ENCODE measurements around the gene MICAL2.

The MICAL2 gene

GRCh38 chr11:12278766-12279671 is 168.6 kb downstream of the MICAL2 start:
- no peak for DNase-seq

- DNase-seq = no peak
Observed at GRCh38 chr11:12279672-12280108, 169.3 kb downstream of the MICAL2 start.

- no peak for DNase-seq
Observed at GRCh38 chr11:12280199-12280837, 169.9 kb downstream of the MICAL2 start.

- DNase-seq = no peak
Observed at GRCh38 chr11:12280838-12281565, 170.6 kb downstream of the MICAL2 start.

- DNase-seq = peak; percentile 81
Observed at GRCh38 chr11:12281571-12282478, 171.4 kb downstream of the MICAL2 start.

- no peak for DNase-seq
Observed at GRCh38 chr11:12282676-12283075, 172.3 kb downstream of the MICAL2 start.

GRCh38 chr11:12284316-12285050 is 174.1 kb downstream of the MICAL2 start:
- peak; percentile 82 for DNase-seq

GRCh38 chr11:12285106-12285505 is 174.7 kb downstream of the MICAL2 start:
- peak; percentile 99 for DNase-seq

GRCh38 chr11:12285811-12286222 is 175.4 kb downstream of the MICAL2 start:
- no peak for DNase-seq

GRCh38 chr11:12286606-12287005 is 176.2 kb downstream of the MICAL2 start:
- no peak for DNase-seq

- DNase-seq = peak; percentile 99
Observed at GRCh38 chr11:12287009-12287373, 176.6 kb downstream of the MICAL2 start.

GRCh38 chr11:12287374-12288211 is 177.2 kb downstream of the MICAL2 start:
- DNase-seq = peak; percentile 98

- peak; percentile 97 for DNase-seq
Observed at GRCh38 chr11:12288212-12288930, 178.0 kb downstream of the MICAL2 start.

GRCh38 chr11:12288931-12289666 is 178.7 kb downstream of the MICAL2 start:
- no peak for DNase-seq

- DNase-seq = no peak
Observed at GRCh38 chr11:12289667-12290476, 179.5 kb downstream of the MICAL2 start.

GRCh38 chr11:12290477-12290922 is 180.1 kb downstream of the MICAL2 start:
- no peak for DNase-seq

GRCh38 chr11:12291313-12291712 is 180.9 kb downstream of the MICAL2 start:
- no peak for DNase-seq

GRCh38 chr11:12291766-12292165 is 181.4 kb downstream of the MICAL2 start:
- no peak for DNase-seq
